SK-N-SH treated with all-trans-retinoic acid at 6 μM for 48 hours (cell line): Measurements from ENCODE around the gene ADO.

Experiments
- ATAC-seq: fragments of 200-7000 bp; cut with Tn5 transposase; 3 replicates; pipeline ENCODE4 v1.9.1; 2020; ENCODE audit warnings: mild to moderate bottlenecking, moderate library complexity
- ARNTL ChIP-seq: fragments of 450-650 bp; formaldehyde crosslinking; IDR thresholded peaks from 2 replicates; pipeline ENCODE4 v1.5.0; 2020; ENCODE audit warnings: low read depth, mild to moderate bottlenecking, moderate library complexity, borderline replicate concordance
- CSDC2 ChIP-seq: fragments of 250-450 bp; sonication (Bioruptor Pico); IDR thresholded peaks from 2 replicates; pipeline ENCODE4 v1.5.0; 2020; ENCODE audit warnings: mild to moderate bottlenecking, moderate library complexity
- CSRNP3 ChIP-seq: fragments of 250-450 bp; sonication (Bioruptor Pico); IDR thresholded peaks from 2 replicates; pipeline ENCODE4 v1.5.1; 2021; ENCODE audit warnings: mild to moderate bottlenecking, moderate library complexity
- ESRRG ChIP-seq: fragments of 250-450 bp; sonication (Bioruptor Pico); IDR thresholded peaks from 2 replicates; pipeline ENCODE4 v1.6.1; 2021; ENCODE audit warnings: mild to moderate bottlenecking
- GLIS3 ChIP-seq: fragments of 250-450 bp; sonication (Bioruptor Pico); IDR thresholded peaks from 2 replicates; pipeline ENCODE4 v1.5.0; 2020; ENCODE audit warnings: mild to moderate bottlenecking, moderate library complexity
- ISL1 ChIP-seq: fragments of 250-450 bp; sonication (Bioruptor Pico); IDR thresholded peaks from 2 replicates; pipeline ENCODE4 v2.1.2; 2022; ENCODE audit warnings: mild to moderate bottlenecking, moderate library complexity
- POU6F1 ChIP-seq: fragments of 250-450 bp; sonication (Bioruptor Pico); IDR thresholded peaks from 2 replicates; pipeline ENCODE4 v1.8.0; 2021; ENCODE audit warnings: low read depth, mild to moderate bottlenecking, moderate library complexity, borderline replicate concordance
- PPARA ChIP-seq: fragments of 250-450 bp; sonication (Bioruptor Pico); IDR thresholded peaks from 2 replicates; pipeline ENCODE4 v1.5.0; 2020; ENCODE audit warnings: mild to moderate bottlenecking, borderline replicate concordance
- SNAI2 ChIP-seq: fragments of 250-450 bp; sonication (Bioruptor Pico); IDR thresholded peaks from 2 replicates; pipeline ENCODE4 v1.5.0; 2020; ENCODE audit warnings: mild to moderate bottlenecking, moderate library complexity
- TCF4 ChIP-seq: fragments of 250-450 bp; sonication (Bioruptor Pico); IDR thresholded peaks from 2 replicates; pipeline ENCODE4 v1.8.0; 2021; ENCODE audit warnings: mild to moderate bottlenecking, moderate library complexity, borderline replicate concordance
- TOX ChIP-seq: fragments of 250-450 bp; sonication (Bioruptor Pico); IDR thresholded peaks from 2 replicates; pipeline ENCODE4 v1.8.0; 2021; ENCODE audit warnings: mild to moderate bottlenecking, moderate library complexity, borderline replicate concordance
- TSHZ2 ChIP-seq: fragments of 250-450 bp; sonication (Bioruptor Pico); IDR thresholded peaks from 2 replicates; pipeline ENCODE4 v1.5.0; 2020; ENCODE audit warnings: mild to moderate bottlenecking, moderate library complexity
- ZC3H10 ChIP-seq: fragments of 250-450 bp; sonication (Bioruptor Pico); IDR thresholded peaks from 2 replicates; pipeline ENCODE4 v1.5.1; 2021; ENCODE audit warnings: mild to moderate bottlenecking, moderate library complexity
- ZFP30 ChIP-seq: fragments of 450-650 bp; formaldehyde crosslinking; IDR thresholded peaks from 2 replicates; pipeline ENCODE4 v1.5.0; 2022; ENCODE audit warnings: mild to moderate bottlenecking, moderate library complexity
- ZNF565 ChIP-seq: fragments of 450-650 bp; formaldehyde crosslinking; conservative IDR thresholded peaks from 2 replicates; pipeline ENCODE4 v1.5.0; 2020; ENCODE audit warnings: low read depth, mild to moderate bottlenecking, moderate library complexity
- ZNF70 ChIP-seq: fragments of 450-650 bp; formaldehyde crosslinking; IDR thresholded peaks from 2 replicates; pipeline ENCODE4 v1.5.0; 2020; ENCODE audit warnings: mild to moderate bottlenecking, moderate library complexity
- TF ChIP-seq, protein P1 (sequence below): fragments of 250-450 bp; sonication (Bioruptor Pico); IDR thresholded peaks from 2 replicates; pipeline ENCODE4 v1.8.0; 2020; ENCODE audit warnings: mild to moderate bottlenecking, moderate library complexity, borderline replicate concordance

The ADO gene

DNA sequence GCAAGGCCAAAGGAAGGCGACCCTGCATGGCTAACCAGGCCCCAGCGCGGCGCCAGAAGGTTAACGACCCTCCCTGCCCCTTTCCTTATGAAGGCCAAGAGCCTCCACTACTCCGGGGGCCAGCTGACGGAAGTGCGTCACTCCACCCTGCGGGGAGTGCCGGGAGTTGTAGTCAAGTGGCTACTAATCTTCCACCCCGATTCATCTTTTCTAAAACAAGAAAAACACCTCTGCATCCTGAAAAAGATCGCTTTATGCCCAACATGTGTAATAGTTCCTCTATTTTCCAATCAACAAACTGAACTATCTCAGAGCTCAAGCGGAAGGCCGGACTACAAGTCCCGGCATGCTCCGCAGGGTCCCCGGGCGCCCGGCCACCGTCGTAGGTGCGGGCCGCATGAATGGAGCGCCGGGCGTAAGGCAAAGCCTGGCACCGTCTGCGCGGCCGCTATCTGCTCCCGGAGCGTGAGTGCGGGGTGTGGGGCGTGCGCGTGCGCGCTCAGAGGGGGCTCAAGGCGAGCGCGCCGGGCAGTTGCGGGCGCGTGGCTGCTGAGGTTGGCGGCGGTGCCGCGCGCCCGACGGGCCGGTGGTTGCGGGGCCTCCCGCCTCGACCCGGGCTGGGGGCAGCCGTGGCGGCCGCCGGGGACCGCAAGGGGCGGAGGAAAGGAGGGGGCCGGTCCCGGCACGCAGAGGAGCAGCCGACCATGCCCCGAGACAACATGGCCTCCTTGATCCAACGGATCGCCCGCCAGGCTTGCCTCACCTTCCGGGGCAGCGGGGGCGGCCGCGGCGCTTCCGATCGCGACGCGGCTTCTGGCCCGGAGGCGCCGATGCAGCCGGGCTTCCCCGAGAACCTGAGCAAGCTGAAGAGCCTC, at the start of gene ADO:
Gene ADO (plus strand): TSS at position 365 of the 875 bp plus-strand sequence. CDS start 340 bp downstream, at position 705.
- TF ChIP-seq TCF4 (CRISPR knock-in tag) (0 out of 2 replicates have a peak, but pooled peaks have one; percentile 50), TSHZ2 (CRISPR knock-in tag) (peak; percentile 39; the same call in 1 of the 2 replicates), SNAI2 (CRISPR knock-in tag) (peak; percentile 54; the same call in 1 of the 2 replicates), ZC3H10 (CRISPR knock-in tag) (no peak), CSDC2 (CRISPR knock-in tag) (0 out of 2 replicates have a peak, but pooled peaks have one; percentile 80), ZNF70 (CRISPR knock-in tag) (peak; percentile 49; the same call in 1 of the 2 replicates), ESRRG (CRISPR knock-in tag) (no peak), POU6F1 (CRISPR knock-in tag) (no peak), ZFP30 (peak; percentile 11; the same call in 1 of the 2 replicates)
- ATAC-seq = peak; percentile 89

DNA sequence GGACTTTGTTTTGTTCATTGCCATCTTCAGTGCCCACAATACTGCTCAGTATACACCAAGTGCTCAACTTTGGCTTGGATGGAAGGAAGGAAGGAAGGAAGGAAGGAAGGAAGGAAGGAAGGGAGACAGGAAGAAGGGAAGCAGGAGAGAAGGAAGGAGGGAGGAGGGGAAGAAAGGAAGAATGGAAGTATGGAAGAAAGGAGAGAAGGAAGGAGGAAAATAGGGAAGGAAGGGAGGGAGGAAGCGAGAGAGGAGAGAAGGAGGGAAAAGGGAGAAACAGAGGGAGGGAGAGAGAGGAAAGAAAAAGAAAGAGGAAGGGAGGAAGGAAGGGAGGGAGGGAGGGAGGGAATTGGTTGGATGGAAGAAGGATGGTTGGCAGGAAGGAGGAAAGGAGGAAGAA, 49.6 kb upstream of the ADO start:
- TF ChIP-seq PPARA (CRISPR knock-in tag) (no peak), ZNF565 (CRISPR knock-in tag) (no peak)
- ATAC-seq = no peak

DNA sequence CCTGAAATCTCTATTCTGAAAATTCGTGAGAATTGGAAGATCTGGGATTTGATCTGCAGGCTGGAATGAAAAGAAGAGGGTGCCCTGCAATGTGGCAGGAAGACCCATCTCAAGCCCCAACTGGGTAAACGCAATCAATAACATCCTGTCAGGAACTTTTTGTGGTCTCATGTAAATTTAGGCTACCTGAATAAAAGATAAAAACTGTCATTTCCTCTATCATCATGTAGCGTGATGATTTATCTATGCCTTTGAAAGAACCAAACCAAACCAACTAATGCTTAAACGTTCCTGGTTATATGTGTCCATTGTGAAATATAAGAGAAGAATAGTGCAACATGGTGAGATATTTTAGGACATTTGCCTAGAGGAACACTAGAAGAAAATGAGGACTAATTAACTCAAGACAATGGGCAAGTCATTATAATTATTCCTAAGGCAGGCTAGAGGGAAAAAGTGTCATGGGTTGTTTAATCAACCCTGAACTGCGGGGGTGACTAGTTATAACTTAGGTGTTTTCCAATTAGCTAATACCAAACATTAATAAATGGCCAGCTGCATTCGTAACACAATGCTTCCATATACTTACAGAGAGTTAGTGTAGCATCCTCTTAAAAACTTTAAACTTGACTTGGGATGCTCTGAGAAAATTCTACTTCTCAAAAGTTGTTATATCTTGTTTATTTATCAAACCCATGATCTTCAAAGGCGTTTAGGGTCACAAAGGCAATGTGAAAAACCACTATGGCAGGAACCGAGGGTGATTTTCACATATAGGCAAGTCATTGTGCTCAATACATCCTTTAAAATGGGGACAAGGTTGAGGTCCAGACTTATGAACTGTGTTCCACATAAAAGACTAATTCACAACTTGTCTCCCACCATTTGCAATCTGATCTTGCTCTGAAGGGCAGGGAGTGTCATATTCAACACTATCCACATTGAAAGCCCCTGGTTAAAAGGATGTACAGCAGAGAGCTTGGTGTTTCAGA, 48.6 kb upstream of the ADO start:
- no peak for ATAC-seq

More for the DNA sequence above, 48.6 kb upstream of the ADO start:
- no peak for TF ChIP-seq CSRNP3 (CRISPR knock-in tag)
- TF ChIP-seq ZFP30 = no peak
- TF ChIP-seq GLIS3 (CRISPR knock-in tag) = no peak
- TF ChIP-seq SNAI2 (CRISPR knock-in tag) = no peak
- no peak for TF ChIP-seq TCF4 (CRISPR knock-in tag)
- no peak for TF ChIP-seq PPARA (CRISPR knock-in tag)
- TF ChIP-seq TOX = no peak
- TF ChIP-seq, protein P1, sequence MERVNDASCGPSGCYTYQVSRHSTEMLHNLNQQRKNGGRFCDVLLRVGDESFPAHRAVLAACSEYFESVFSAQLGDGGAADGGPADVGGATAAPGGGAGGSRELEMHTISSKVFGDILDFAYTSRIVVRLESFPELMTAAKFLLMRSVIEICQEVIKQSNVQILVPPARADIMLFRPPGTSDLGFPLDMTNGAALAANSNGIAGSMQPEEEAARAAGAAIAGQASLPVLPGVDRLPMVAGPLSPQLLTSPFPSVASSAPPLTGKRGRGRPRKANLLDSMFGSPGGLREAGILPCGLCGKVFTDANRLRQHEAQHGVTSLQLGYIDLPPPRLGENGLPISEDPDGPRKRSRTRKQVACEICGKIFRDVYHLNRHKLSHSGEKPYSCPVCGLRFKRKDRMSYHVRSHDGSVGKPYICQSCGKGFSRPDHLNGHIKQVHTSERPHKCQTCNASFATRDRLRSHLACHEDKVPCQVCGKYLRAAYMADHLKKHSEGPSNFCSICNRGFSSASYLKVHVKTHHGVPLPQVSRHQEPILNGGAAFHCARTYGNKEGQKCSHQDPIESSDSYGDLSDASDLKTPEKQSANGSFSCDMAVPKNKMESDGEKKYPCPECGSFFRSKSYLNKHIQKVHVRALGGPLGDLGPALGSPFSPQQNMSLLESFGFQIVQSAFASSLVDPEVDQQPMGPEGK (CRISPR knock-in tag) = no peak
- no peak for TF ChIP-seq ZC3H10 (CRISPR knock-in tag)
- no peak for TF ChIP-seq CSDC2 (CRISPR knock-in tag)
- TF ChIP-seq ISL1 (CRISPR knock-in tag) = no peak
- TF ChIP-seq ESRRG (CRISPR knock-in tag) = no peak
- no peak for TF ChIP-seq ARNTL (CRISPR knock-in tag)
